H1 (cell line): Measurements from ENCODE around the gene LSM11. TPM values are rescaled to one million over a fixed set of nuclear protein-coding genes. Genes with fewer than 3 reads are reported as not detected.

Experiments used
- CTCF ChIA-PET: fragments of 300-600 bp; sonication (Branson Sonifier 250); formaldehyde crosslinking; loops from one replicate; lab custom pipeline; 2021; ENCODE audit not compliant: partially characterized antibody; lab: Charles Lee
- POLR2A ChIA-PET: fragments of 300-600 bp; sonication (Branson Sonifier 250); formaldehyde crosslinking; loops from one replicate; lab custom pipeline; 2021; ENCODE audit warnings: inconsistent platforms; ENCODE audit not compliant: partially characterized antibody; lab: Charles Lee
- DNase-seq, 2 experiments: peaks; one replicate each; pipeline versions ENCODE4 v3.0.0 to v3.0.0-alpha.2; 2010 to 2022; ENCODE audit warnings: low spot score in 2 of 2, low read depth in 1 of 2, mixed read lengths in 1 of 2
- FAIRE-seq: peaks from 2 replicates; lab custom pipeline; 2011; peaks lifted over from hg19 to GRCh38; lab: Jason Lieb, UNC
- H2AFZ ChIP-seq: 2 replicates; pipeline ENCODE4 v1.8.1; 2012; ENCODE audit warnings: low read length, inconsistent platforms
- H2AK5ac ChIP-seq: 2 replicates; pipeline ENCODE4 v1.6.1; 2013; ENCODE audit warnings: low read depth, low read length
- H2BK120ac ChIP-seq: replicated peaks from 2 replicates; pipeline ENCODE3; 2013; ENCODE audit warnings: low read depth, low read length, inconsistent platforms
- H2BK12ac ChIP-seq: 2 replicates; pipeline ENCODE4 v1.6.1; 2013; ENCODE audit warnings: low read depth, low read length
- H2BK15ac ChIP-seq: 2 replicates; pipeline ENCODE4 v1.6.1; 2013; ENCODE audit warnings: low read length
- H2BK20ac ChIP-seq: 2 replicates; pipeline ENCODE4 v1.6.1; 2013; ENCODE audit warnings: low read length
- H2BK5ac ChIP-seq: 2 replicates; pipeline ENCODE4 v1.6.1; 2013; ENCODE audit warnings: low read depth, low read length
- H3K14ac ChIP-seq: 2 replicates; pipeline ENCODE4 v1.6.1; 2013; ENCODE audit warnings: inconsistent platforms; ENCODE audit not compliant: insufficient read length
- H3K18ac ChIP-seq: 2 replicates; pipeline ENCODE4 v1.6.1; 2013; ENCODE audit warnings: low read length; ENCODE audit errors: extremely low read depth
- H3K23ac ChIP-seq: 2 replicates; pipeline ENCODE4 v1.6.1; 2013; ENCODE audit warnings: inconsistent platforms; ENCODE audit not compliant: insufficient read length
- H3K23me2 ChIP-seq: 2 replicates; pipeline ENCODE4 v1.6.1; 2013; ENCODE audit warnings: low read depth, low read length
- H3K27ac ChIP-seq: 2 replicates; pipeline ENCODE4 v1.6.1; 2011; ENCODE audit warnings: low read depth, low read length, inconsistent platforms
- H3K27me3 ChIP-seq, 4 experiments: replicated peaks in 1 of 4; 1 replicate in 1 of 4; 2 replicates in 3 of 4; pipeline versions ENCODE4 v1.6.1 to v1.8.1; 2011 to 2013; ENCODE audit warnings: low read length in 3 of 4, mild to moderate bottlenecking in 3 of 4, inconsistent platforms in 2 of 4, mixed read lengths in 2 of 4, moderate library complexity in 1 of 4; ENCODE audit not compliant: control insufficient read depth in 3 of 4, insufficient read depth in 3 of 4; ENCODE audit errors: extremely low read depth in 1 of 4
- H3K36me3 ChIP-seq, 4 experiments: 2 replicates each; pipeline versions ENCODE4 v1.6.1 to v1.8.1; 2011 to 2013; ENCODE audit warnings: mild to moderate bottlenecking in 4 of 4, low read length in 3 of 4, moderate library complexity in 2 of 4, control low read depth in 1 of 4, inconsistent platforms in 1 of 4; ENCODE audit not compliant: insufficient read depth in 4 of 4, control insufficient read depth in 2 of 4
- H3K4ac ChIP-seq: replicated peaks from 2 replicates; pipeline ENCODE3; 2013; ENCODE audit warnings: low read length, low read depth, mixed read lengths, inconsistent platforms; ENCODE audit not compliant: insufficient read length
- H3K4me1 ChIP-seq, 4 experiments: replicated peaks in 1 of 4; 1 replicate in 1 of 4; 2 replicates in 3 of 4; pipeline versions ENCODE4 v1.6.1 to v1.8.1; 2011 to 2013; ENCODE audit warnings: low read length in 3 of 4, inconsistent platforms in 2 of 4, mixed read lengths in 1 of 4; ENCODE audit not compliant: insufficient read depth in 4 of 4, control insufficient read depth in 3 of 4
- H3K4me2 ChIP-seq, 2 experiments: 2 replicates each; pipeline versions ENCODE4 v1.6.1 to v1.8.1; 2011 to 2013; ENCODE audit warnings: low read depth in 2 of 2, low read length in 2 of 2, control low read depth in 1 of 2, inconsistent platforms in 1 of 2, mild to moderate bottlenecking in 1 of 2; ENCODE audit not compliant: insufficient read depth in 1 of 2
- H3K4me3 ChIP-seq, 4 experiments: fragments of 200-600, 300-600 bp in 1 of 4; sonication (generic), shearing (Covaris generic), sonication (Bioruptor Twin) in 1 of 4; 2 replicates each; pipeline versions ENCODE4 v1.5.1 to v1.8.1; 2011 to 2016; ENCODE audit warnings: low read length in 4 of 4, low read depth in 3 of 4, control low read depth in 2 of 4, inconsistent platforms in 2 of 4, mild to moderate bottlenecking in 2 of 4, mixed read lengths in 1 of 4, moderate library complexity in 1 of 4; ENCODE audit not compliant: insufficient read depth in 2 of 4; ENCODE audit errors: extremely low read depth in 1 of 4
- H3K56ac ChIP-seq: replicated peaks from 2 replicates; pipeline ENCODE3; 2013; ENCODE audit warnings: low read depth, mild to moderate bottlenecking, mixed read lengths, low read length, inconsistent platforms; ENCODE audit not compliant: insufficient read length
- H3K79me1 ChIP-seq: 2 replicates; pipeline ENCODE4 v1.6.1; 2013; ENCODE audit warnings: low read depth, low read length, control low read depth
- H3K79me2 ChIP-seq, 2 experiments: 2 replicates each; pipeline versions ENCODE4 v1.6.1 to v1.8.1; 2012 to 2013; ENCODE audit warnings: low read length in 2 of 2, mild to moderate bottlenecking in 2 of 2, inconsistent platforms in 1 of 2; ENCODE audit not compliant: insufficient read depth in 2 of 2, control insufficient read depth in 1 of 2
- H3K9ac ChIP-seq, 4 experiments: replicated peaks in 1 of 4; 1 replicate in 1 of 4; 2 replicates in 3 of 4; pipeline versions ENCODE4 v1.6.1 to v1.8.1; 2011 to 2013; ENCODE audit warnings: low read depth in 3 of 4, low read length in 3 of 4, control low read depth in 2 of 4, mild to moderate bottlenecking in 2 of 4, moderate library complexity in 2 of 4, inconsistent platforms in 1 of 4; ENCODE audit errors: extremely low read depth in 1 of 4
- H3K9me3 ChIP-seq, 2 experiments: 2 replicates each; pipeline versions ENCODE4 v1.6.1 to v1.8.1; 2012 to 2013; ENCODE audit warnings: mild to moderate bottlenecking in 2 of 2, moderate library complexity in 2 of 2, control low read depth in 1 of 2, inconsistent platforms in 1 of 2, low read depth in 1 of 2, low read length in 1 of 2, mixed read lengths in 1 of 2; ENCODE audit not compliant: insufficient read depth in 2 of 2
- H4K20me1 ChIP-seq, 2 experiments: replicated peaks in 1 of 2; 2 replicates each; pipeline versions ENCODE3 to v1.8.1; 2011 to 2013; ENCODE audit warnings: inconsistent platforms in 2 of 2, low read length in 2 of 2, mild to moderate bottlenecking in 1 of 2; ENCODE audit not compliant: insufficient read depth in 2 of 2, control insufficient read depth in 1 of 2
- H4K5ac ChIP-seq: 2 replicates; pipeline ENCODE4 v1.6.1; 2013; ENCODE audit warnings: low read length, low read depth, mixed read lengths, inconsistent platforms; ENCODE audit not compliant: insufficient read length
- H4K8ac ChIP-seq: 2 replicates; pipeline ENCODE4 v1.8.0; 2013; ENCODE audit warnings: mild to moderate bottlenecking, moderate library complexity, low read length, inconsistent platforms; ENCODE audit not compliant: insufficient read depth; ENCODE audit errors: extremely low read depth
- H4K91ac ChIP-seq: replicated peaks from 2 replicates; pipeline ENCODE3; 2013; ENCODE audit warnings: low read length, mixed read lengths, inconsistent platforms; ENCODE audit not compliant: insufficient read length
- BRCA1 ChIP-seq: IDR thresholded peaks from 2 replicates; pipeline ENCODE4 v1.6.1; 2012; ENCODE audit warnings: low read depth, low read length, improper control_type of control experiment
- CEBPB ChIP-seq: IDR thresholded peaks from 2 replicates; pipeline ENCODE4 v1.6.1; 2012; ENCODE audit warnings: low read depth, low read length
- CHD1 ChIP-seq: IDR thresholded peaks from 2 replicates; pipeline ENCODE4 v1.6.1; 2012; ENCODE audit warnings: low read depth, low read length, improper control_type of control experiment
- CREB1 ChIP-seq: IDR thresholded peaks from 2 replicates; pipeline ENCODE4 v1.6.1; 2012; ENCODE audit warnings: inconsistent platforms
- HDAC2 ChIP-seq, 2 experiments: fragments of 300-600 bp in 1 of 2; sonication (generic) in 1 of 2; IDR thresholded peaks; 2 replicates each; pipeline ENCODE4 v1.6.1; 2011 to 2012; ENCODE audit warnings: low read depth in 2 of 2, low read length in 2 of 2, mild to moderate bottlenecking in 2 of 2, moderate library complexity in 2 of 2, borderline replicate concordance in 1 of 2, inconsistent platforms in 1 of 2
- JUN ChIP-seq: IDR thresholded peaks from 2 replicates; pipeline ENCODE4 v1.6.1; 2011; ENCODE audit warnings: low read depth, mild to moderate bottlenecking, improper control_type of control experiment, low read length
- KDM4A ChIP-seq: IDR thresholded peaks from one replicate; pipeline ENCODE4 v1.7.1; 2012; ENCODE audit warnings: low read depth, mild to moderate bottlenecking, moderate library complexity, low read length, inconsistent platforms; ENCODE audit not compliant: severe bottlenecking
- MAX ChIP-seq: IDR thresholded peaks from 2 replicates; pipeline ENCODE4 v1.6.1; 2012; ENCODE audit warnings: inconsistent platforms
- RBBP5 ChIP-seq: IDR thresholded peaks from 2 replicates; pipeline ENCODE4 v1.7.1; 2012; ENCODE audit warnings: low read depth, mild to moderate bottlenecking, inconsistent platforms, low read length, moderate library complexity, borderline replicate concordance
- SIRT6 ChIP-seq: IDR thresholded peaks from one replicate; pipeline ENCODE4 v1.7.1; 2012; ENCODE audit warnings: low read length, inconsistent platforms
- SUZ12 ChIP-seq: fragments of 200-600 bp; sonication (generic); IDR thresholded peaks from 2 replicates; pipeline ENCODE4 v1.6.1; 2012; ENCODE audit warnings: mild to moderate bottlenecking, inconsistent platforms, low read length, moderate library complexity, mixed read lengths
- WGBS, 2 experiments: shearing (Covaris generic) in 1 of 2; methylation state at CpG; one replicate each; pipeline versions ENCODE4 v1.1.6 to v1.1.7; 2013 to 2015; ENCODE audit warnings: low lambda C conversion rate in 2 of 2, mixed read lengths in 2 of 2, inconsistent platforms in 1 of 2, low coverage in 1 of 2, missing lambda C conversion rate in 1 of 2; ENCODE audit not compliant: insufficient replicate concordance in 2 of 2, insufficient coverage in 1 of 2, insufficient read length in 1 of 2; ENCODE audit errors: extremely low coverage in 1 of 2, missing lambda C conversion rate in 1 of 2; 5-methylcytosine and 5-hydroxymethylcytosine counted together
- polyA plus RNA-seq, 7 experiments: library from polyadenylated mRNA; depleted of rRNA in 3 of 7; stranded (reverse) in 5 of 7; unstranded in 2 of 7; fragments of >200 nt in 5 of 7; fragments of 200-250 nt in 2 of 7; gene quantifications; 1 replicate in 5 of 7; 2 replicates in 1 of 7; 4 replicates in 1 of 7; pipeline versions ENCODE4 v1.2.1 to v1.2.3, GENCODE V29; 2011 to 2013; ENCODE audit warnings: missing spikeins in 2 of 7, mixed read lengths in 2 of 7
- total RNA-seq: library from RNA; stranded (reverse); fragmentation: NEBNext Ultra II Directional; extraction: Animal tissue kit (Norgen Biotek cat#: 25700); gene quantifications from 2 replicates; pipeline ENCODE4 v1.2.1, GENCODE V29; 2021

Gene LSM11
- total and polyA plus RNA-seq, 2 of the 8 experiments (the other 6 are each of a cell fraction or from before 2014, with no cell fraction given): 1.8 to 3.9 TPM

DNA sequence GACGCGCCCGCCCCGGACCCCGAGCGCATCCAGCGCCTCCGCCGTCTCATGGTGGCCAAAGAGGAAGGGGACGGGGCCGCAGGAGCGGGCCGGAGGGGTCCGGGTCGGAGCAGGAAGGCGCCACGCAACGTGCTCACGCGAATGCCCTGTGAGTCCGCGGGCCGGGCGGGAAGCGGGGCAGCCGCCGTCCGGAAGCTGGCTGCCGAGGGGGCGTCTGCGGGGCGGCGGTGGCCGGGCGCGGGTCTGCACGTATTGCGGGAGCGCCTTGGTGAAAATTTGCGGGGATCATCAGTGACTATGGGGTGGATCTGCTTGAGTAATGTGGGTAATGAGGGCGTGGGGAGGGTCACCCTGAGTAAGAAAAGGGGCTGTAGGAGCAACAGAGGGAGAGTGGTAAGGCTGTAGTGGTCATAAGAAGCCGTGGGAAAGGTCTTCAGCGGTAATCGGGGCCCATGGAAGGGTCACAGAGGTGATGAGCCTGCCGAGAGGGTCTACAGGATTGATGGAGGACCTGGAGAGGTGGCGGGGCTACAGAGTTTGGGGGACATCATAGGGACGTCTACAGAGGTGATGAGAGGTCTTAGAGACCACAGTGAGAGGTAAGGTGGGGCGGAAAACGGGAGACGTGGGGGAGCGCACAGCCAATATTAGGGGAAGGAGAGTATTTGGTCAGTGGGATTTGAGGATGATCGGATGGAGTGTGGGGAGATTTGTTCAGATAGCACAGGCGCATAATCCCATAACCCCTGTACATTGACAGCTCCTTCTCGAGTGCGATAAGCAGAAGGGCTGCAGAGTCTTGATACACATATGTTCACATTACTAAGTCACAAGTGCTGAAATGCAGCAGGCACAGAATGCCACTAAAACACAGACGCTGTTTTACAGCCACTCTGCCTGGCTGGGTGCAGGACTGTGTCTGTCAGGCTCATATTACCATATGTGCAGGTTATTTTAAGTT, 819 bp downstream of the LSM11 start:
- peaks cover 0 to 3% of the 10 kb centered on the region in 2 experiments for H4K20me1 ChIP-seq
- H4K5ac ChIP-seq: no peak overlapping the region
- peaks cover 0 to 3% (median 2%) of the 10 kb centered on the region in 4 experiments; a peak in 4 of 8 replicates for H3K36me3 ChIP-seq
- H3K79me2 ChIP-seq: no peaks in the 10 kb centered on the region
- H3K27me3 ChIP-seq: peaks cover 0 to 13% (median 7%) of the 10 kb centered on the region in 4 experiments; a peak in 5 of 7 replicates
- peaks cover 6% of the 10 kb centered on the region; the same call in 1 of the 2 replicates for H3K23me2 ChIP-seq
- no peak overlapping the region for H3K56ac ChIP-seq
- CTCF ChIA-PET: interaction anchor here (0.9 to 4.9 kb wide), 36 partner anchors 9 to 794 kb away, joined by 3 to 57 read pairs (median 4); partner anchors contain the start of genes C5orf52, SOX30 and THG1L
- H3K4me3 ChIP-seq: peak overlapping the region; percentile 49 to 85 (median 70)
- no peak overlapping the region for H2BK5ac ChIP-seq
- H3K9ac ChIP-seq: peak overlapping the region; percentile 15 to 67 (median 38); a peak in 5 of 7 replicates
- peak overlapping the region; percentile 93 for H2AFZ ChIP-seq
- no peaks in the 10 kb centered on the region for H3K79me1 ChIP-seq
- 38% methylated on average over 20 of the region's 56 CpGs; no CpG with 5 or more reads in 1 of the 2 experiments for WGBS, 2 experiments
- POLR2A ChIA-PET: interaction anchor here (0.9 to 2.2 kb wide), 2 partner anchors 13 to 76 kb away, joined by 3 to 10 read pairs; partner anchors contain the start of gene THG1L
- H3K14ac ChIP-seq: no peak overlapping the region
- no peak overlapping the region for H4K91ac ChIP-seq
- H2BK120ac ChIP-seq: no peak overlapping the region
- H2AK5ac ChIP-seq: no peak overlapping the region
- H3K4me1 ChIP-seq: peaks cover 0 to 7% (median 0%) of the 10 kb centered on the region in 4 experiments; a peak in 3 of 7 replicates
- no peak overlapping the region for H3K23ac ChIP-seq
- DNase-seq (no peak), FAIRE-seq (no peak)
- H4K8ac ChIP-seq: peak overlapping the region; percentile 92
- H3K9me3 ChIP-seq: no peaks in the 10 kb centered on the region
- no peak overlapping the region for H3K18ac ChIP-seq
- H2BK15ac ChIP-seq: no peak overlapping the region
- H3K4ac ChIP-seq: no peak overlapping the region
- H2BK12ac ChIP-seq: no peak overlapping the region
- H3K4me2 ChIP-seq: peak overlapping the region; percentile 78 to 90
- H3K27ac ChIP-seq: no peak overlapping the region
- no peak overlapping the region for H2BK20ac ChIP-seq
- peak; percentile 64 for TF ChIP-seq KDM4A
- TF ChIP-seq CREB1: no peak
- no peak for TF ChIP-seq MAX
- no peak for TF ChIP-seq BRCA1
- TF ChIP-seq CEBPB: no peak
- TF ChIP-seq HDAC2 (IDR thresholded peaks at IDR 0.05; ENCODE audit: borderline replicate concordance in 1 of 2, low read depth in 2 of 2, low read length in 2 of 2): peak in 1 of 2 experiments; percentile 41; a peak in 1 of 4 replicates
- no peak for TF ChIP-seq SIRT6
- TF ChIP-seq SUZ12: peak; percentile 23; the same call in 1 of the 2 replicates
- TF ChIP-seq JUN: no peak
- TF ChIP-seq RBBP5: peak; percentile 50; the same call in 1 of the 2 replicates
- no peak for TF ChIP-seq CHD1
